PC-9 (cell line): ENCODE measurements around the gene RALGPS2.

Source experiments
- EZH2 ChIP-seq: fragments of 200-600 bp; sonication (generic); IDR thresholded peaks from 2 replicates; pipeline ENCODE4 v1.8.0; 2017; ENCODE audit warnings: antibody characterized with exemption, low read depth
- TF ChIP-seq, protein P1 (sequence below): fragments of 200-600 bp; sonication (generic); conservative IDR thresholded peaks from 2 replicates; pipeline ENCODE4 v1.6.1; 2017; ENCODE audit warnings: mixed run types, antibody characterized with exemption, mild to moderate bottlenecking, moderate library complexity

GRCh38 chr1:178953538-178954324, 228.7 kb downstream of the RALGPS2 start:
- TF ChIP-seq, protein P1, sequence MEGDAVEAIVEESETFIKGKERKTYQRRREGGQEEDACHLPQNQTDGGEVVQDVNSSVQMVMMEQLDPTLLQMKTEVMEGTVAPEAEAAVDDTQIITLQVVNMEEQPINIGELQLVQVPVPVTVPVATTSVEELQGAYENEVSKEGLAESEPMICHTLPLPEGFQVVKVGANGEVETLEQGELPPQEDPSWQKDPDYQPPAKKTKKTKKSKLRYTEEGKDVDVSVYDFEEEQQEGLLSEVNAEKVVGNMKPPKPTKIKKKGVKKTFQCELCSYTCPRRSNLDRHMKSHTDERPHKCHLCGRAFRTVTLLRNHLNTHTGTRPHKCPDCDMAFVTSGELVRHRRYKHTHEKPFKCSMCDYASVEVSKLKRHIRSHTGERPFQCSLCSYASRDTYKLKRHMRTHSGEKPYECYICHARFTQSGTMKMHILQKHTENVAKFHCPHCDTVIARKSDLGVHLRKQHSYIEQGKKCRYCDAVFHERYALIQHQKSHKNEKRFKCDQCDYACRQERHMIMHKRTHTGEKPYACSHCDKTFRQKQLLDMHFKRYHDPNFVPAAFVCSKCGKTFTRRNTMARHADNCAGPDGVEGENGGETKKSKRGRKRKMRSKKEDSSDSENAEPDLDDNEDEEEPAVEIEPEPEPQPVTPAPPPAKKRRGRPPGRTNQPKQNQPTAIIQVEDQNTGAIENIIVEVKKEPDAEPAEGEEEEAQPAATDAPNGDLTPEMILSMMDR = no peak
- TF ChIP-seq EZH2 = no peak
